HEK293 (cell line): ENCODE measurements around the gene CACNG4.

Experiments used
- CTCF ChIA-PET: fragments of 350-600 bp; formaldehyde crosslinking; extraction: SDS; loops from one replicate; lab custom pipeline; 2021; ENCODE audit warnings: antibody characterized with exemption; lab: Yijun Ruan, JAX
- POLR2A ChIA-PET: fragments of 300-600 bp; formaldehyde crosslinking; extraction: SDS; loops from one replicate; lab custom pipeline; 2020; ENCODE audit warnings: antibody characterized with exemption, inconsistent platforms; lab: Yijun Ruan, JAX
- H3K27ac ChIP-seq: fragments of 200-500 bp; sonication (Bioruptor generic); 2 replicates; pipeline ENCODE4 v1.5.1; 2014; ENCODE audit warnings: low read depth, low read length, control low read depth, inconsistent platforms; ENCODE audit errors: extremely low read depth
- H3K36me3 ChIP-seq, 2 experiments: fragments of 200-500 bp in 1 of 2; sonication (Bioruptor generic) in 1 of 2; 1 replicate in 1 of 2; 2 replicates in 1 of 2; pipeline ENCODE4 v1.5.1; 2014 to 2017; ENCODE audit warnings: inconsistent platforms in 2 of 2, low read length in 2 of 2; ENCODE audit not compliant: control insufficient read depth in 2 of 2, insufficient read depth in 1 of 2
- H3K4me1 ChIP-seq: fragments of 200-500 bp; sonication (Bioruptor generic); 2 replicates; pipeline ENCODE4 v1.5.1; 2014; ENCODE audit warnings: mild to moderate bottlenecking, low read length, inconsistent platforms; ENCODE audit not compliant: control insufficient read depth, insufficient read depth
- H3K4me3 ChIP-seq: 2 replicates; pipeline ENCODE4 v1.5.1; 2011; ENCODE audit warnings: low read depth, mild to moderate bottlenecking, control low read depth, low read length, moderate library complexity
- H3K9me3 ChIP-seq: fragments of 200-500 bp; sonication (Bioruptor generic); 2 replicates; pipeline ENCODE4 v1.5.1; 2014; ENCODE audit warnings: low read depth, low read length, inconsistent platforms; ENCODE audit not compliant: control insufficient read depth, insufficient read depth
- HOXA7 ChIP-seq: sonication (generic); formaldehyde crosslinking; IDR thresholded peaks from 2 replicates; pipeline ENCODE4 v1.8.1; 2022; ENCODE audit warnings: missing genetic modification reagents, borderline replicate concordance
- KLF10 ChIP-seq: fragments of 450-650 bp; IDR thresholded peaks from 2 replicates; pipeline ENCODE4 v1.5.1; 2018; ENCODE audit warnings: missing biosample characterization, mild to moderate bottlenecking, missing genetic modification characterization
- REPIN1 ChIP-seq: fragments of 450-650 bp; formaldehyde crosslinking; IDR thresholded peaks from 2 replicates; pipeline ENCODE4 v1.5.1; 2017; ENCODE audit warnings: missing biosample characterization, missing genetic modification characterization, low read depth
- ZFP41 ChIP-seq: fragments of 450-650 bp; formaldehyde crosslinking; IDR thresholded peaks from 2 replicates; pipeline ENCODE4 v1.5.1; 2016; ENCODE audit warnings: missing biosample characterization, missing genetic modification characterization, borderline replicate concordance
- ZFP69B ChIP-seq: fragments of 450-650 bp; formaldehyde crosslinking; IDR thresholded peaks from 2 replicates; pipeline ENCODE4 v1.5.1; 2016; ENCODE audit warnings: missing biosample characterization, missing genetic modification characterization
- ZNF16 ChIP-seq: fragments of 450-650 bp; formaldehyde crosslinking; IDR thresholded peaks from 2 replicates; pipeline ENCODE4 v1.5.1; 2016; ENCODE audit warnings: low read depth, missing biosample characterization, missing genetic modification characterization
- ZNF169 ChIP-seq: fragments of 450-650 bp; formaldehyde crosslinking; IDR thresholded peaks from 2 replicates; pipeline ENCODE4 v1.5.1; 2016; ENCODE audit warnings: missing biosample characterization, missing genetic modification characterization
- ZNF311 ChIP-seq: fragments of 450-650 bp; formaldehyde crosslinking; IDR thresholded peaks from 2 replicates; pipeline ENCODE4 v1.5.1; 2017; ENCODE audit warnings: missing biosample characterization, missing genetic modification characterization, borderline replicate concordance
- ZNF324 ChIP-seq: fragments of 450-650 bp; formaldehyde crosslinking; IDR thresholded peaks from 2 replicates; pipeline ENCODE4 v1.5.1; 2016; ENCODE audit warnings: missing biosample characterization, missing genetic modification characterization
- ZNF37A ChIP-seq: fragments of 450-650 bp; IDR thresholded peaks from 2 replicates; pipeline ENCODE4 v1.5.1; 2018; ENCODE audit warnings: missing biosample characterization, missing genetic modification characterization
- ZNF501 ChIP-seq: fragments of 450-650 bp; formaldehyde crosslinking; IDR thresholded peaks from 2 replicates; pipeline ENCODE4 v1.5.1; 2016; ENCODE audit warnings: missing biosample characterization, missing genetic modification characterization
- ZNF555 ChIP-seq: fragments of 450-650 bp; formaldehyde crosslinking; conservative IDR thresholded peaks from 2 replicates; pipeline ENCODE4 v1.5.1; 2017; ENCODE audit warnings: missing biosample characterization, mild to moderate bottlenecking, missing genetic modification characterization, inconsistent platforms
- ZNF629 ChIP-seq: fragments of 450-650 bp; formaldehyde crosslinking; IDR thresholded peaks from 2 replicates; pipeline ENCODE4 v1.5.1; 2017; ENCODE audit warnings: missing biosample characterization, missing genetic modification characterization
- ZNF777 ChIP-seq: fragments of 450-650 bp; formaldehyde crosslinking; IDR thresholded peaks from 2 replicates; pipeline ENCODE4 v1.5.1; 2017; ENCODE audit warnings: missing biosample characterization, missing genetic modification characterization, borderline replicate concordance
- TF ChIP-seq, protein P1 (sequence below): fragments of 450-650 bp; formaldehyde crosslinking; IDR thresholded peaks from 2 replicates; pipeline ENCODE4 v1.5.1; 2016; ENCODE audit warnings: missing biosample characterization, missing genetic modification characterization
- TF ChIP-seq, protein P2 (sequence below): fragments of 450-650 bp; formaldehyde crosslinking; IDR thresholded peaks from 2 replicates; pipeline ENCODE4 v1.5.0; 2017; ENCODE audit warnings: missing biosample characterization, missing genetic modification characterization, borderline replicate concordance
- TF ChIP-seq, protein P3 (sequence below): fragments of 450-650 bp; formaldehyde crosslinking; IDR thresholded peaks from 2 replicates; pipeline ENCODE4 v1.5.1; 2016; ENCODE audit warnings: missing biosample characterization, missing genetic modification characterization
- TF ChIP-seq, protein P4 (sequence below): fragments of 450-650 bp; formaldehyde crosslinking; IDR thresholded peaks from 2 replicates; pipeline ENCODE4 v1.5.1; 2016; ENCODE audit warnings: missing biosample characterization, missing genetic modification characterization
- TF ChIP-seq, protein P5 (sequence below): fragments of 450-650 bp; formaldehyde crosslinking; IDR thresholded peaks from 2 replicates; pipeline ENCODE4 v1.5.1; 2016; ENCODE audit warnings: missing biosample characterization, missing genetic modification characterization
- TF ChIP-seq, protein P6 (sequence below): fragments of 450-650 bp; formaldehyde crosslinking; IDR thresholded peaks from 2 replicates; pipeline ENCODE4 v1.5.1; 2017; ENCODE audit warnings: missing biosample characterization, missing genetic modification characterization

The CACNG4 gene

DNA sequence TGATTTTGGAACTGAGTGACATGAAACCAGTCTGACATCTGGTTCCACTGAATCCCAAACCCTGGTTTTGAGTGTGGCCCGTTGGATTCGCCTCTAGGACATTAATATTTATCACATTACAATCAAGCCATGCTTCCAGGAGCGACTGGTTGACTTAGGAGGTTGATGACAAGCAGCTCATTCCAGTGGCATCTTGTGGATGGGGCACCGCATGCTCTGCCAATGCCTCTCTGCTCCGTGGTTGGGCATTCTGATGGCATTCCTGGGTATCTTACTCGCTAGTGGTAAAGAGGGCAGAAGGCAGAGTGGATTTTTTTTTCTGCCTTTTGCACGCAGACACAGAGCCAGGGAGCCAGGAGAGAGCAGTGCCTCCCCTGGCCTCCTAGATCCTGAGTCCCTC, 31.4 kb downstream of the CACNG4 start:
- Histone ChIP-seq H3K9me3 (no peaks in the 10 kb centered on the region), H3K4me1 (no peaks in the 10 kb centered on the region), H3K36me3 (no peaks in the 10 kb centered on the region), H3K27ac (no peak overlapping the region), H3K4me3 (no peak overlapping the region)
- ChIA-PET CTCF (no interaction called here), POLR2A (no interaction called here)
- TF ChIP-seq, protein P1, sequence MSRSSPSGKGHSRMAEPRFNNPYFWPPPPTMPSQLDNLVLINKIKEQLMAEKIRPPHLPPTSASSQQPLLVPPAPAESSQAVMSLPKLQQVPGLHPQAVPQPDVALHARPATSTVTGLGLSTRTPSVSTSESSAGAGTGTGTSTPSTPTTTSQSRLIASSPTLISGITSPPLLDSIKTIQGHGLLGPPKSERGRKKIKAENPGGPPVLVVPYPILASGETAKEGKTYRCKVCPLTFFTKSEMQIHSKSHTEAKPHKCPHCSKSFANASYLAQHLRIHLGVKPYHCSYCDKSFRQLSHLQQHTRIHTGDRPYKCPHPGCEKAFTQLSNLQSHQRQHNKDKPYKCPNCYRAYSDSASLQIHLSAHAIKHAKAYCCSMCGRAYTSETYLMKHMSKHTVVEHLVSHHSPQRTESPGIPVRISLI (tag by site-specific recombination), result no peak
- no peak for TF ChIP-seq ZNF324 (tag by site-specific recombination)
- no peak for TF ChIP-seq ZNF777 (tag by site-specific recombination)
- TF ChIP-seq ZNF16 (tag by site-specific recombination), result no peak
- no peak for TF ChIP-seq REPIN1 (tag by site-specific recombination)
- TF ChIP-seq ZNF555 (tag by site-specific recombination), result no peak
- TF ChIP-seq, protein P2, sequence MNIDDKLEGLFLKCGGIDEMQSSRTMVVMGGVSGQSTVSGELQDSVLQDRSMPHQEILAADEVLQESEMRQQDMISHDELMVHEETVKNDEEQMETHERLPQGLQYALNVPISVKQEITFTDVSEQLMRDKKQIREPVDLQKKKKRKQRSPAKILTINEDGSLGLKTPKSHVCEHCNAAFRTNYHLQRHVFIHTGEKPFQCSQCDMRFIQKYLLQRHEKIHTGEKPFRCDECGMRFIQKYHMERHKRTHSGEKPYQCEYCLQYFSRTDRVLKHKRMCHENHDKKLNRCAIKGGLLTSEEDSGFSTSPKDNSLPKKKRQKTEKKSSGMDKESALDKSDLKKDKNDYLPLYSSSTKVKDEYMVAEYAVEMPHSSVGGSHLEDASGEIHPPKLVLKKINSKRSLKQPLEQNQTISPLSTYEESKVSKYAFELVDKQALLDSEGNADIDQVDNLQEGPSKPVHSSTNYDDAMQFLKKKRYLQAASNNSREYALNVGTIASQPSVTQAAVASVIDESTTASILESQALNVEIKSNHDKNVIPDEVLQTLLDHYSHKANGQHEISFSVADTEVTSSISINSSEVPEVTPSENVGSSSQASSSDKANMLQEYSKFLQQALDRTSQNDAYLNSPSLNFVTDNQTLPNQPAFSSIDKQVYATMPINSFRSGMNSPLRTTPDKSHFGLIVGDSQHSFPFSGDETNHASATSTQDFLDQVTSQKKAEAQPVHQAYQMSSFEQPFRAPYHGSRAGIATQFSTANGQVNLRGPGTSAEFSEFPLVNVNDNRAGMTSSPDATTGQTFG, result no peak
- no peak for TF ChIP-seq ZNF169 (tag by site-specific recombination)
- TF ChIP-seq ZFP41, result no peak
- TF ChIP-seq ZNF311 (tag by site-specific recombination), result no peak
- TF ChIP-seq ZNF629 (tag by site-specific recombination), result no peak
- no peak for TF ChIP-seq ZNF37A (tag by site-specific recombination)
- TF ChIP-seq, protein P3, sequence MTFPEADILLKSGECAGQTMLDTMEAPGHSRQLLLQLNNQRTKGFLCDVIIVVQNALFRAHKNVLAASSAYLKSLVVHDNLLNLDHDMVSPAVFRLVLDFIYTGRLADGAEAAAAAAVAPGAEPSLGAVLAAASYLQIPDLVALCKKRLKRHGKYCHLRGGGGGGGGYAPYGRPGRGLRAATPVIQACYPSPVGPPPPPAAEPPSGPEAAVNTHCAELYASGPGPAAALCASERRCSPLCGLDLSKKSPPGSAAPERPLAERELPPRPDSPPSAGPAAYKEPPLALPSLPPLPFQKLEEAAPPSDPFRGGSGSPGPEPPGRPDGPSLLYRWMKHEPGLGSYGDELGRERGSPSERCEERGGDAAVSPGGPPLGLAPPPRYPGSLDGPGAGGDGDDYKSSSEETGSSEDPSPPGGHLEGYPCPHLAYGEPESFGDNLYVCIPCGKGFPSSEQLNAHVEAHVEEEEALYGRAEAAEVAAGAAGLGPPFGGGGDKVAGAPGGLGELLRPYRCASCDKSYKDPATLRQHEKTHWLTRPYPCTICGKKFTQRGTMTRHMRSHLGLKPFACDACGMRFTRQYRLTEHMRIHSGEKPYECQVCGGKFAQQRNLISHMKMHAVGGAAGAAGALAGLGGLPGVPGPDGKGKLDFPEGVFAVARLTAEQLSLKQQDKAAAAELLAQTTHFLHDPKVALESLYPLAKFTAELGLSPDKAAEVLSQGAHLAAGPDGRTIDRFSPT (tag by site-specific recombination), result no peak

DNA sequence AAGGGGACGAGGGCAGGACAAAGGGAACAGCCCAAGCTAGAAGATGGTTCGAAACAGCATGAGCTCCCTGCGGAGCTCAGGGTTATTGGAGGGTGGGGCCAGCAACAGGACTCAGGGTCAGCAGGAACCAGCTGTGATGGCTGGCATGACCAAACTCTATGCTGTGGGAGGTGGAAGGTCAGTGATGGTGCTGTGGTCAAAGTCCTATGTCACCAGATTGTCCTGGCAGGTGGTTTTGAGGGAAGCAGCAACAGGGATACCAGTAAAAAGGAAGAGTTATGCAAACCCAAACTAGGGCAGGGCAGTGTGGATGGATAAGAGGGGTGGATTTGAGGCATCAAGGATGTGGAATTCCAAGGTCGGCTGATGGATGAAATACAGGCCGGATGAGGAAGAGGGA, 32.4 kb downstream of the CACNG4 start:
- Histone ChIP-seq H3K4me3 (no peak overlapping the region), H3K36me3 (no peaks in the 10 kb centered on the region), H3K4me1 (no peaks in the 10 kb centered on the region), H3K9me3 (no peaks in the 10 kb centered on the region), H3K27ac (no peak overlapping the region)
- CTCF ChIA-PET, result no interaction called here
- POLR2A ChIA-PET, result no interaction called here
- TF ChIP-seq KLF10, result no peak
- TF ChIP-seq, protein P4, sequence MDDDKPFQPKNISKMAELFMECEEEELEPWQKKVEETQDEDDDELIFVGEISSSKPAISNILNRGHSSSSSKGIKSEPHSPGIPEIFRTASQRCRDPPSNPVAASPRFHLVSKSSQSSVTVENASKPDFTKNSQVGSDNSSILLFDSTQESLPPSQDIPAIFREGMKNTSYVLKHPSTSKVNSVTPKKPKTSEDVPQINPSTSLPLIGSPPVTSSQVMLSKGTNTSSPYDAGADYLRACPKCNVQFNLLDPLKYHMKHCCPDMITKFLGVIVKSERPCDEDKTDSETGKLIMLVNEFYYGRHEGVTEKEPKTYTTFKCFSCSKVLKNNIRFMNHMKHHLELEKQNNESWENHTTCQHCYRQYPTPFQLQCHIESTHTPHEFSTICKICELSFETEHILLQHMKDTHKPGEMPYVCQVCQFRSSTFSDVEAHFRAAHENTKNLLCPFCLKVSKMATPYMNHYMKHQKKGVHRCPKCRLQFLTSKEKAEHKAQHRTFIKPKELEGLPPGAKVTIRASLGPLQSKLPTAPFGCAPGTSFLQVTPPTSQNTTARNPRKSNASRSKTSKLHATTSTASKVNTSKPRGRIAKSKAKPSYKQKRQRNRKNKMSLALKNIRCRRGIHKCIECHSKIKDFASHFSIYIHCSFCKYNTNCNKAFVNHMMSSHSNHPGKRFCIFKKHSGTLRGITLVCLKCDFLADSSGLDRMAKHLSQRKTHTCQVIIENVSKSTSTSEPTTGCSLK (tag by site-specific recombination), result no peak
- no peak for TF ChIP-seq ZFP69B (tag by site-specific recombination)
- TF ChIP-seq, protein P5, sequence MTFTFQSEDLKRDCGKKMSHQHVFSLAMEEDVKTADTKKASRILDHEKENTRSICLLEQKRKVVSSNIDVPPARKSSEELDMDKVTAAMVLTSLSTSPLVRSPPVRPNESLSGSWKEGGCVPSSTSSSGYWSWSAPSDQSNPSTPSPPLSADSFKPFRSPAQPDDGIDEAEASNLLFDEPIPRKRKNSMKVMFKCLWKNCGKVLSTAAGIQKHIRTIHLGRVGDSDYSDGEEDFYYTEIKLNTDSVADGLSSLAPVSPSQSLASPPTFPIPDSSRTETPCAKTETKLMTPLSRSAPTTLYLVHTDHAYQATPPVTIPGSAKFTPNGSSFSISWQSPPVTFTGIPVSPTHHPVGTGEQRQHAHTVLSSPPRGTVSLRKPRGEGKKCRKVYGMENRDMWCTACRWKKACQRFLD (tag by site-specific recombination), result no peak
- no peak for TF ChIP-seq HOXA7
- TF ChIP-seq ZNF501, result no peak
- TF ChIP-seq, protein P6, sequence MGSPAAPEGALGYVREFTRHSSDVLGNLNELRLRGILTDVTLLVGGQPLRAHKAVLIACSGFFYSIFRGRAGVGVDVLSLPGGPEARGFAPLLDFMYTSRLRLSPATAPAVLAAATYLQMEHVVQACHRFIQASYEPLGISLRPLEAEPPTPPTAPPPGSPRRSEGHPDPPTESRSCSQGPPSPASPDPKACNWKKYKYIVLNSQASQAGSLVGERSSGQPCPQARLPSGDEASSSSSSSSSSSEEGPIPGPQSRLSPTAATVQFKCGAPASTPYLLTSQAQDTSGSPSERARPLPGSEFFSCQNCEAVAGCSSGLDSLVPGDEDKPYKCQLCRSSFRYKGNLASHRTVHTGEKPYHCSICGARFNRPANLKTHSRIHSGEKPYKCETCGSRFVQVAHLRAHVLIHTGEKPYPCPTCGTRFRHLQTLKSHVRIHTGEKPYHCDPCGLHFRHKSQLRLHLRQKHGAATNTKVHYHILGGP (tag by site-specific recombination), result no peak
